HG02870 (cell line): ENCODE measurements around the gene PLXNA1.

Experiments used
- ATAC-seq: cut with Tn5 transposase; IDR thresholded peaks from one replicate; pipeline ENCODE4 v1.9.1; 2021; ENCODE audit warnings: mild to moderate bottlenecking, moderate library complexity; ENCODE audit not compliant: unreplicated experiment

The PLXNA1 gene

GRCh38 chr3:127015282-127016042, 32.5 kb downstream of the PLXNA1 start:
- ATAC-seq = peak; percentile 62

- ATAC-seq = no peak
Observed at GRCh38 chr3:127016043-127016343, 33.1 kb downstream of the PLXNA1 start.

DNA sequence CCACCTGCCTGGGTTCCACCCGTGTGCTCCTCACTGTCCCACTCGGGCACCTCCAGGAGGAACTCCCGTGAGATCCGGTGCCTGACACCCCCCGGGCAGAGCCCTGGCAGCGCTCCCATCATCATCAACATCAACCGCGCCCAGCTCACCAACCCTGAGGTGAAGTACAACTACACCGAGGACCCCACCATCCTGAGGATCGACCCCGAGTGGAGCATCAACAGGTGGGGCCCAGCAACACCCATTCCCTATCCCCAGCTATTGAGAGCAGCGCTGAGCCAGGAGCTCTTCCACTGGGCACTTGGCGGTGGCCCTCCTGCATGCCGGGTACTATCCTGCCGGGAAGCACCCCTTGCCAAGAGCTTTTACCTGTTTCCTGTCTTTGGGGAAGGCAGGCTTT, 33.5 kb downstream of the PLXNA1 start:
- no peak for ATAC-seq

GRCh38 chr3:127017229-127017628, 34.3 kb downstream of the PLXNA1 start:
- ATAC-seq = no peak

DNA sequence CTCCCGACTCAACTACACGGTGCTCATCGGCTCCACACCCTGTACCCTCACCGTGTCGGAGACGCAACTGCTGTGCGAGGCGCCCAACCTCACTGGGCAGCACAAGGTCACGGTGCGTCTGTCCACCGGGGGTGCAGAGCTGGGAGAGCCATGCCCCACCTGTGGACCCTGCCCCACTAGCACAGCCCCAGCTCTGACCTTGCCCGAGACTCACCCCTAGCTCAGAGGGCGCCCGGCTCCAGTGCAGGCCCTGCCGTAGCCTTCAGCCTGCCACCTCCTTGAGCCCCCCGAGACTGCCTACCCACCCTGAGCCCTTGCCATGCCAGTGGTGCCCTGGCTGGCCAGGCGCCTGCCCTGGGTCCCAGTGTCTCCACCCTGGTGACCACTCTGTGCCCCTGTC, 34.9 kb downstream of the PLXNA1 start:
- no peak for ATAC-seq

- ATAC-seq = no peak
Observed at GRCh38 chr3:127018306-127018828, 35.5 kb downstream of the PLXNA1 start.

GRCh38 chr3:127019449-127019848, 36.5 kb downstream of the PLXNA1 start:
- ATAC-seq = no peak

- no peak for ATAC-seq
Observed at GRCh38 chr3:127020543-127020942, 37.6 kb downstream of the PLXNA1 start.

DNA sequence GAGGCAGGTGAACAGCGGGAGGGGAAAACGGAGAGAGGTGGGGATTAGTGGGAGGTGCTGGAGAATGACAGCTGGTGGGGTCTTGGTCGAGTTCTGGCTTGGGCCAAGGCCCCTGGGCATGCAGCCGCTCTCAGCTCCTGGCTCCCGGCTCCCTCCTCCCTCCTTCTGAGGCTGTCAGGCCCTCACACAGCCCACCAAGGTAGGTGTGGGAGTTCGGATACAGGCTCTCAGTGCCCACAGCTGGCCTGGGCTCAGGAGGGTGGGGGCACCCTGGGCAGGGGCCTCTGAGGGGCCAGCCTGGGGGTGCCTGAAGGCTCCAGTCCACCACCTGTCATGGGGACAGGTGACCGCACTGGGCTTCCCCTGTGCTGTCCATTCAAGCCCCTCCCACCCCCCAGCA, 39.9 kb downstream of the PLXNA1 start:
- ATAC-seq = no peak

GRCh38 chr3:127025456-127025855, 42.5 kb downstream of the PLXNA1 start:
- ATAC-seq = no peak

DNA sequence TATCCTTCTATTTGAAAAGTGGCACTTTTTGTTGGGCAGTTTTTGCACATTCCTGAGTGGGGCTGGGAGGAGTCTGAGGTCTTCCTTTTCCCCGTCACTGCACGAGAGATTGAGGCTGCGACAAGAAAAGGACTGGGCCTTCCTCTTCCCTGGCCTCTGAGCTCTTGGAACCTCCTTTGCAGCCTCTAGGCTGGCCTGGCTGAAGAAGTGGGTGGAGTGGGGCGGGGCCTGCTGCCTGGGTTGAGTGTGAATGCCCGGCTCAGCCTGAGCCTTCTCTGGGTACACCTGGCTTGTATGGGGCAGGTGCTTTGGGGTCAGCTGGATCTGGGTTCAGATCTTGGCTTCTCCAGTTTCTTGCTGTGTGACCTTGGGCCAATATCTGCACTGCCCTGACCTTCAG, 43.1 kb downstream of the PLXNA1 start:
- ATAC-seq = no peak

DNA sequence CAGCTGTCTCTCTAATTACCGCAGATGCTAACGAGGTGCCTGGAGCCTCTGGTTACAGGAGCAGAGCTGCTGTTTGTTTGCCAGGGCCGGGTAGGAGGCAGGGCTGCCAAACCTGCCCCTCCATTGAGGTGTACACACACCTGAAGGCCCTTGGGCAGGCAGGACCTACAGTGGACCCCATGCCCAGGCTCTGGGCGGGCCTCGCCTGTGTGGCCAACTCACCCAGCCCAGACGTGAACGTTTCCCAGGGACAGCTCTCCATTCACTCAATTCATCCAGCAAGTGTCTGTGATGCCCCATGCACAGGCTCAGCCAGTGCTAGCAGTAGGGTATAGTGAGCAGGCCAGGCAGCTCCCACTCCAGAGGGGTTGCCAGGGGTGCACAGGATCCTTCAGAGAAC, 43.7 kb downstream of the PLXNA1 start:
- no peak for ATAC-seq

DNA sequence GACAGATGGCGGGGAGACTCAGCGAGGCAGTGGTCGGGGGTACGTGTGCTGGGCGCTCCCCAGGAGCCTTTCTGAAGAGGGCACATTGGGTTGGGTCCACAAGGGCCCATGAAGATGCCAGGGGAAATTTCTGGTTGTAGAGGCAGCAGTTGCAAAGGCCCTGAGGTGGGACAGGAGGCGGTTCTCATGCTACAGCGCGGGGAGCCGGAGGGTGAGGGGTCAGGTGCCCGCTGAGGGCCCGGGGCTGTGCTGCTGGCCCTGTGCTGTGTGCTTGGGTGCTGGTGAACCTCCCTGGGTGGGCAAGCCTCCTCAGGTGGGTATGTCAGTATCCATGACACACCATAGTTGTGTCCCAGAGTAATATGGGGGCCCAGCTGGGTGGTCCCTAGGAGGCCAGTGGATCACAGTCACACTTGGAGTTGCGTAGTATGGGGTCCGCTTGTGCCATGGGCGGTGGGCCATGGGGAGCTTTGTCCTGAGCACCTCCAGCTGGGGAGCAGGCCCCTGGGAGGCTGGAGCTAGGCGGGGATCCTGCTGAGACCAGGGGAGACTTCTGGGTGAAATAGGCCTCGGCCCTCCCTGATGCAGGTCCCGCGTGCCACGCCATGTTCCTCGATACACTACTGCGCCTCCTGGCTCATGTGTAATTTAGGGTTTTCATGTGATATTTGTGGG, 44.3 kb downstream of the PLXNA1 start:
- ATAC-seq = no peak

DNA sequence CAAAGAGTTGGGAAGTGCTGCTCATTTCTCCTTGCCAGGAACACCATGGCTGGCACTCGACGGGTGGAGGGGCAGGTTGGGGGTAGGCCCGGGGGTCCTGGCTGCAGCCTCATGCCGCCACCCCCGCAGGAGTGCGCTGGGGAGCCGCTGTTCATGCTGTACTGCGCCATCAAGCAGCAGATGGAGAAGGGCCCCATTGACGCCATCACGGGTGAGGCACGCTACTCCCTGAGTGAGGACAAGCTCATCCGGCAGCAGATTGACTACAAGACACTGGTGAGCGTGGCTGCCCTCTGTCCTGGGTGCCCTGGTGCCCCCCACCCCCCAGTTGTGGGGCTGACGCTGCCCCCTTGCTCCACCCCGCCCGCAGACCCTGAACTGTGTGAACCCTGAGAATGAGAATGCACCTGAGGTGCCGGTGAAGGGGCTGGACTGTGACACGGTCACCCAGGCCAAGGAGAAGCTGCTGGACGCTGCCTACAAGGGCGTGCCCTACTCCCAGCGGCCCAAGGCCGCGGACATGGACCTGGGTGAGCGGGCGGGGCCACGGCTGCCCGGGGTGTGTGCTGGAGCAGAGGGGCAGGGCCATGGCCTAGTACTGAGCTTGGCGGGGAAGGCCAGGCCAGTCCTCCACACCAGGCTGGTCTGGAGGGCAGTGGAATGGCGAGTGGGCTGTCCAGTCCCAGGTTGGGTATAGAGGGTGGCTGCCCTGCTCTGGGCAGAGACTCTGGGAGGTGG, 45.1 kb downstream of the PLXNA1 start:
- ATAC-seq = no peak

DNA sequence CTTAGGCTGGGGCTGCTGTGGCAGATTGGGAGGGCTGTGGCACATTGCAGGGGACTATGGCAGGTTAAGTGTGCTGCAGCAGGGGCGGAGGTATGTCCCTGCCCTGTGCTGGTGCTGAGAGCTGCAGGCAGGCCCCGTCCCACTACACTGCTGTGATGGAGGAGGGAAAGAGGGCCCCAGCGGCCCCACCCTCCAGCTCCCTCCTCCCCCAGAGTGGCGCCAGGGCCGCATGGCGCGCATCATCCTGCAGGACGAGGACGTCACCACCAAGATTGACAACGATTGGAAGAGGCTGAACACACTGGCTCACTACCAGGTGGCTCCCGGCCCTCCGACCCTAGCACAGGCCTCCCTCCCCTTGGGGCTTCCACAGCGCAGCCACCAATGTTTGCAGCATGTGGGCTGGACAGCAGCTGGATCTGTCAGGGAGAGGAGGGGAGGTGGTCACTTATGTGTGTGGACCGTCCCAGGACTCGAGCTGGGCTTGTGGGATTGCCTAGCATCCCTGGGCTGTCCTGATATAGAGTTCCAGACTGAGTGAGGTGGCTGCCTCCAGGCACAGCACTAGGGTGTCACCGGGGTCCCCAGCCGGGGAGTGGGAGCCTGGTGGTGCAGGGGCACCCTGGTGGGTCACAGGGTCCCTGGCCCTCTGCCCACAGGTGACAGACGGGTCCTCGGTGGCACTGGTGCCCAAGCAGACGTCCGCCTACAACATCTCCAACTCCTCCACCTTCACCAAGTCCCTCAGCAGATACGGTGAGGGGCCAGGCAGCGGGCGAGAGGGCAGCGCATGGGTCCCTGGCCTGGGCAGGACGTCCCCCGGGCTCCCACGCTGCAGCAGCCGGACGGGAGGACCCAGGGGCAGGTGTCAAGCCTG, 46.1 kb downstream of the PLXNA1 start:
- ATAC-seq = no peak

GRCh38 chr3:127029658-127030507, 47.0 kb downstream of the PLXNA1 start:
- no peak for ATAC-seq

DNA sequence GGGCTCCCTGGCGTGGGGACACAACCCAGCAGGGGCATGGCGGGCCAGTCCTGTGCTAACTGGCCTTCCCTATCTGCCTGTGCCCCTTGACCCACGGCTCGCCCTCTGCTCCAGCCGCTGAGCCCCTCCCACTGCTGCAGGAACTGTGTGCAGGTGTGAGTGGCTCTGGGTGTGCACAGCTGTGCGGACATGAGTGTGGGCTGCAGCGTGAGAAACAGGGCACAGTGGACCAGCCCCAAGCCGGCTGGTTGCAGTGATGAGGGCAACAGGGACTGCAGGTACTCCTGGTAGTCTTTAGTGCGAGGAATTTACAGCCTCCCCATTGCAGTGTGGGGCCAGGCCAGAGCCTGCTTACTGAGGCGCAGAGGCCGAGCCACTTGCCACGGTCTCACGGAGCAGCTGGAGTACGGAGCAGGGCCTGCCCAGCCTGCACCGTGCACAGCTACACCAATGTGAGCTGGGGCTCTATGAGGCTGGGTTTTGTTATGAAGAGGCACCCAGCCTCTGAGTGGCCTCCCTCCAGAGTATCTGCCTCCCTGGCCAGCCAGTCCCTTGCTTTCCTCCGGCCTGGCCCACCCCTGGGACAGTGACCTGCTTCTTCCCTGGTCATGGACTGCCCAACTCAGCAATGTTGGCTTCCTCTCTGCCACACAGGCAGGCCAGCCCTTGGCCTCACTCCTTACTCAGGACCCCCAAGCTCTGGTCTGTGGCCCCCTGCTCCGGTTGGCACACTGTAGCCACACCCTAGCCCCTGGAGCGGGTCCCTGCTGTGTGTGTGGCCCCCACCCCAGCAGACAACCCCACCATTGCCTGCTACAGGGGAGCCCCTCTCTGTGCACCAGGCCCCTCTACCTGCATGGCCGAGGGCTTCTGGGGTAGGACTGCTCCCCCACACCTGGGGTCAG, 47.8 kb downstream of the PLXNA1 start:
- no peak for ATAC-seq

- ATAC-seq = no peak
Observed at GRCh38 chr3:127031413-127031810, 48.5 kb downstream of the PLXNA1 start.

DNA sequence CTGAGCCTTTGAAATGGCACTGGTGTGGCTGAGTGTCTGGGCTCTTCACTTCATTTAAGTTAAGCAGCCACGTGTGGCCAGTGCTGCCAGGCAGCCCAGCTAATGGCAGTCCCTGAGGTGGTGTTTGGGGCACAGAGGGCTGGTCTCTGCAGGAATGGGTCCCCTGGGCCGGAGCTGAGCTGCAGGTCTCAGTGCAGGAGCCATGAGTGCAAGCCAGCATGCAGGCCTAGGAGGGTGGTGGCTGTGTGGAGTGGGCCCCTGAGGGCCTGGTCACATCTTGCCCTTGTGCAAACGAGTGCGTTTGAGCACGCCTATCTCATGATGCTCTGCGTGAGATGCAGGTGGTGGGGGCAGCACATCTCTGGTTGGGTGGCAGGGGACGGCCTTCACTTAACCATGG, 48.9 kb downstream of the PLXNA1 start:
- no peak for ATAC-seq
